WTC11 (cell line): ENCODE measurements around the gene REN. TPM values are rescaled to one million over a fixed set of nuclear protein-coding genes. Genes with fewer than 3 reads are reported as not detected.

Source experiments
- ATAC-seq: fragments of 200-7000 bp; cut with Tn5 transposase; 2 replicates; pipeline ENCODE4 v1.10.0; 2021; ENCODE audit warnings: mild to moderate bottlenecking, moderate library complexity
- CTCF ChIA-PET: fragments of 300-600 bp; sonication (Branson Sonifier 250); formaldehyde crosslinking; loops from one replicate; lab custom pipeline; 2021; ENCODE audit warnings: antibody characterized with exemption; lab: Charles Lee
- POLR2A ChIA-PET: fragments of 350-600 bp; sonication (Branson Sonifier 250); formaldehyde crosslinking; loops from one replicate; lab custom pipeline; 2021; ENCODE audit warnings: antibody characterized with exemption; lab: Charles Lee
- DNase-seq: peaks from one replicate; pipeline ENCODE4 v3.0.0; 2021; ENCODE audit warnings: low spot score
- H3K27ac Mint-ChIP-seq: 2 replicates; pipeline ENCODE4 v1.8.0; 2021; ENCODE audit warnings: mixed read lengths
- H3K27me3 Mint-ChIP-seq: 2 replicates; pipeline ENCODE4 v1.8.0; 2021; ENCODE audit warnings: low read depth, mild to moderate bottlenecking, moderate library complexity, mixed read lengths
- H3K36me3 Mint-ChIP-seq: 2 replicates; pipeline ENCODE4 v1.8.0; 2021; ENCODE audit warnings: mixed read lengths
- H3K4me1 Mint-ChIP-seq: 2 replicates; pipeline ENCODE4 v1.8.0; 2022; ENCODE audit warnings: mixed read lengths
- H3K4me3 Mint-ChIP-seq: 2 replicates; pipeline ENCODE4 v1.8.0; 2021; ENCODE audit warnings: mild to moderate bottlenecking, moderate library complexity, mixed read lengths
- H3K9me3 Mint-ChIP-seq: 2 replicates; pipeline ENCODE4 v1.8.0; 2021; ENCODE audit warnings: mixed read lengths
- ATF1 ChIP-seq: sonication (generic); formaldehyde crosslinking; IDR thresholded peaks from 2 replicates; pipeline ENCODE4 v1.8.1; 2023; ENCODE audit warnings: mild to moderate bottlenecking, moderate library complexity, missing genetic modification reagents
- ATF3 ChIP-seq: sonication (generic); formaldehyde crosslinking; conservative IDR thresholded peaks from 2 replicates; pipeline ENCODE4 v1.8.1; 2022; ENCODE audit warnings: mild to moderate bottlenecking, missing genetic modification reagents
- CREM ChIP-seq: sonication (generic); formaldehyde crosslinking; IDR thresholded peaks from 2 replicates; pipeline ENCODE4 v1.8.1; 2022; ENCODE audit warnings: mild to moderate bottlenecking, missing genetic modification reagents, moderate library complexity
- FOXJ3 ChIP-seq: sonication (generic); formaldehyde crosslinking; IDR thresholded peaks from 2 replicates; pipeline ENCODE4 v1.9.0; 2021; ENCODE audit warnings: missing genetic modification reagents, mild to moderate bottlenecking, borderline replicate concordance
- FOXK1 ChIP-seq: sonication (generic); formaldehyde crosslinking; IDR thresholded peaks from 2 replicates; pipeline ENCODE4 v1.8.0; 2022; ENCODE audit warnings: mild to moderate bottlenecking, moderate library complexity, missing genetic modification reagents
- FOXP1 ChIP-seq: sonication (generic); formaldehyde crosslinking; IDR thresholded peaks from 2 replicates; pipeline ENCODE4 v1.8.0; 2022; ENCODE audit warnings: missing genetic modification reagents, mild to moderate bottlenecking, moderate library complexity, borderline replicate concordance
- FOXP4 ChIP-seq: sonication (generic); formaldehyde crosslinking; IDR thresholded peaks from 2 replicates; pipeline ENCODE4 v1.8.0; 2022; ENCODE audit warnings: mild to moderate bottlenecking, missing genetic modification reagents
- GTF2I ChIP-seq: fragments of 250-450 bp; sonication (Bioruptor Pico); conservative IDR thresholded peaks from 2 replicates; pipeline ENCODE4 v1.4.0; 2021; ENCODE audit warnings: mild to moderate bottlenecking
- JAZF1 ChIP-seq: fragments of 250-450 bp; sonication (Bioruptor Pico); IDR thresholded peaks from 2 replicates; pipeline ENCODE4 v1.9.0; 2021; ENCODE audit warnings: moderate library complexity, mild to moderate bottlenecking, inconsistent platforms
- MAX ChIP-seq: sonication (generic); formaldehyde crosslinking; IDR thresholded peaks from 2 replicates; pipeline ENCODE4 v1.8.0; 2022; ENCODE audit warnings: mild to moderate bottlenecking, missing genetic modification reagents
- NFE2L1 ChIP-seq: sonication (generic); formaldehyde crosslinking; IDR thresholded peaks from 2 replicates; pipeline ENCODE4 v1.8.1; 2023; ENCODE audit warnings: missing genetic modification reagents
- NFYB ChIP-seq: sonication (generic); formaldehyde crosslinking; conservative IDR thresholded peaks from 2 replicates; pipeline ENCODE4 v1.8.0; 2022; ENCODE audit warnings: low read depth, missing genetic modification reagents
- PREB ChIP-seq: sonication (generic); formaldehyde crosslinking; IDR thresholded peaks from 2 replicates; pipeline ENCODE4 v1.8.1; 2022; ENCODE audit warnings: mild to moderate bottlenecking, missing genetic modification reagents, moderate library complexity, borderline replicate concordance
- PRRX2 ChIP-seq: fragments of 250-450 bp; sonication (Bioruptor Pico); IDR thresholded peaks from 2 replicates; pipeline ENCODE4 v1.8.0; 2021; ENCODE audit warnings: mild to moderate bottlenecking
- RELA ChIP-seq: sonication (generic); formaldehyde crosslinking; IDR thresholded peaks from 2 replicates; pipeline ENCODE4 v1.8.1; 2022; ENCODE audit warnings: missing genetic modification reagents, mild to moderate bottlenecking, borderline replicate concordance
- RORB ChIP-seq: fragments of 250-450 bp; sonication (Bioruptor Pico); IDR thresholded peaks from 2 replicates; pipeline ENCODE4 v1.9.0; 2021; ENCODE audit warnings: mild to moderate bottlenecking
- SMAD3 ChIP-seq: sonication (generic); formaldehyde crosslinking; IDR thresholded peaks from 2 replicates; pipeline ENCODE4 v1.8.0; 2022; ENCODE audit warnings: missing genetic modification reagents, mild to moderate bottlenecking, borderline replicate concordance
- STAT6 ChIP-seq: sonication (generic); formaldehyde crosslinking; conservative IDR thresholded peaks from 2 replicates; pipeline ENCODE4 v1.8.1; 2023; ENCODE audit warnings: mild to moderate bottlenecking, low read depth, missing genetic modification reagents, moderate library complexity
- TEAD1 ChIP-seq: sonication (generic); formaldehyde crosslinking; IDR thresholded peaks from 2 replicates; pipeline ENCODE4 v1.8.0; 2022; ENCODE audit warnings: mild to moderate bottlenecking, missing genetic modification reagents
- ZBTB21 ChIP-seq: sonication (generic); formaldehyde crosslinking; IDR thresholded peaks from 2 replicates; pipeline ENCODE4 v1.8.1; 2023; ENCODE audit warnings: mild to moderate bottlenecking, missing genetic modification reagents, borderline replicate concordance
- ZMAT4 ChIP-seq: fragments of 250-450 bp; sonication (Bioruptor Pico); IDR thresholded peaks from 2 replicates; pipeline ENCODE4 v1.9.0; 2021; ENCODE audit warnings: mild to moderate bottlenecking
- ZNF219 ChIP-seq: sonication (generic); formaldehyde crosslinking; IDR thresholded peaks from 2 replicates; pipeline ENCODE4 v1.8.0; 2023; ENCODE audit warnings: missing genetic modification reagents, mild to moderate bottlenecking, borderline replicate concordance
- ZNF416 ChIP-seq: fragments of 250-450 bp; sonication (Bioruptor Pico); IDR thresholded peaks from 2 replicates; pipeline ENCODE4 v1.9.0; 2021; ENCODE audit warnings: mild to moderate bottlenecking, inconsistent platforms
- ZNF512 ChIP-seq: sonication (generic); formaldehyde crosslinking; IDR thresholded peaks from 2 replicates; pipeline ENCODE4 v1.8.1; 2022; ENCODE audit warnings: missing genetic modification reagents, borderline replicate concordance
- total RNA-seq: library from RNA; stranded (reverse); gene quantifications from 3 replicates; pipeline ENCODE4 v1.2.3, GENCODE V29; 2021

The REN gene
- total RNA-seq, 1 experiment from 2014 or later = not detected

GRCh38 chr1:204136814-204137213, 29.3 kb downstream of the REN start (continued):
- TF ChIP-seq STAT6 (CRISPR knock-in tag) (no peak), FOXJ3 (no peak), NFYB (CRISPR knock-in tag) (no peak), ZBTB21 (CRISPR knock-in tag) (no peak), FOXP4 (CRISPR knock-in tag) (no peak), NFE2L1 (CRISPR knock-in tag) (no peak), JAZF1 (CRISPR knock-in tag) (no peak), ATF1 (CRISPR knock-in tag) (no peak)

GRCh38 chr1:204134103-204134502, 32.0 kb downstream of the REN start:
- TF ChIP-seq SMAD3 (CRISPR knock-in tag) (no peak), PRRX2 (CRISPR knock-in tag) (no peak), ZMAT4 (CRISPR knock-in tag) (no peak), RELA (CRISPR knock-in tag) (no peak)
- TF ChIP-seq, all 79 proteins: peak for 0
- no peaks in the 10 kb centered on the region for H3K9me3 Mint-ChIP-seq
- H3K36me3 Mint-ChIP-seq = peaks cover 6% of the 10 kb centered on the region
- ChIA-PET CTCF (no interaction called here), POLR2A (interaction anchor here (0.5 kb wide), 1 partner anchor 275 kb away, joined by 3 read pairs; no protein-coding TSS in a partner anchor)
- H3K27me3 Mint-ChIP-seq = peaks cover 9% of the 10 kb centered on the region
- ATAC-seq (no peak), DNase-seq (no peak)
- peaks cover 20% of the 10 kb centered on the region for H3K4me1 Mint-ChIP-seq
- H3K4me3 Mint-ChIP-seq = no peak overlapping the region
- no peak overlapping the region for H3K27ac Mint-ChIP-seq

- ChIA-PET CTCF (interaction anchor here (0.9 to 7.4 kb wide), 3 partner anchors 30 to 260 kb away, joined by 3 to 183 read pairs (median 3); no protein-coding TSS in a partner anchor), POLR2A (no interaction called here)
These were observed 33.4 kb downstream of the REN start for GRCh38 chr1:204132718-204133117.

More at GRCh38 chr1:204132718-204133117, 33.4 kb downstream of the REN start:
- Mint-ChIP-seq H3K36me3 (peaks cover 6% of the 10 kb centered on the region), H3K27ac (no peak overlapping the region), H3K4me3 (no peak overlapping the region), H3K27me3 (peaks cover 5% of the 10 kb centered on the region; the same call in 1 of the 2 replicates), H3K4me1 (peaks cover 31% of the 10 kb centered on the region), H3K9me3 (no peaks in the 10 kb centered on the region)
- DNase-seq = no peak
- TF ChIP-seq MAX (CRISPR knock-in tag) (no peak), FOXP1 (CRISPR knock-in tag) (no peak), ATF3 (CRISPR knock-in tag) (no peak), ZNF512 (CRISPR knock-in tag) (no peak), RORB (CRISPR knock-in tag) (no peak), FOXP4 (CRISPR knock-in tag) (no peak), GTF2I (CRISPR knock-in tag) (no peak), PREB (CRISPR knock-in tag) (no peak), ZNF219 (CRISPR knock-in tag) (no peak), FOXK1 (CRISPR knock-in tag) (no peak), TEAD1 (CRISPR knock-in tag) (no peak), CREM (CRISPR knock-in tag) (no peak), ZNF416 (CRISPR knock-in tag) (no peak)
- ATAC-seq = no peak
